Measurements from ENCODE around the gene BCL11A. TPM values are rescaled to one million over a fixed set of nuclear protein-coding genes. Genes with fewer than 3 reads are reported as not detected.

The BCL11A gene
- polyA plus RNA-seq, 1 experiment, result 0.60 TPM

- POLR2A ChIA-PET, result no interaction called here
- no peaks in the 10 kb centered on the region for H3K36me3 ChIP-seq (ENCODE audit: control insufficient read depth, insufficient read depth, low read length)
- no peaks in the 10 kb centered on the region for H3K27me3 ChIP-seq (ENCODE audit: control insufficient read depth, insufficient read depth, low read length)
- H3K4me3 ChIP-seq (ENCODE audit: low read depth, low read length), result no peak overlapping the region
- TF ChIP-seq CTCF (IDR thresholded peaks at IDR 0.05; ENCODE audit: insufficient read depth, low read depth, low read length), result no peak
- DNase-seq (ENCODE audit: low read depth), result no peak
- CTCF ChIA-PET, result interaction anchor here (0.7 to 2.2 kb wide), 4 partner anchors 9 to 12 kb away, joined by 4 to 7 read pairs (median 4); no protein-coding TSS in a partner anchor
Observed at GRCh38 chr2:60495041-60495625, 58.3 kb downstream of the BCL11A start.

- Histone ChIP-seq H3K36me3 (ENCODE audit: control insufficient read depth, insufficient read depth, low read length) (no peaks in the 10 kb centered on the region), H3K4me3 (ENCODE audit: low read depth, low read length) (no peak overlapping the region), H3K27me3 (ENCODE audit: control insufficient read depth, insufficient read depth, low read length) (no peaks in the 10 kb centered on the region)
- ChIA-PET CTCF (interaction anchor here (0.7 to 2.2 kb wide), 6 partner anchors 8 to 88 kb away, joined by 3 to 7 read pairs (median 4); no protein-coding TSS in a partner anchor), POLR2A (interaction anchor here (0.6 kb wide), 1 partner anchor 12 kb away, joined by 3 read pairs; no protein-coding TSS in a partner anchor)
- no peak for DNase-seq (ENCODE audit: low read depth)
- no peak for TF ChIP-seq CTCF (IDR thresholded peaks at IDR 0.05; ENCODE audit: insufficient read depth, low read depth, low read length)
Observed at GRCh38 chr2:60493804-60494387, 59.6 kb downstream of the BCL11A start.

- no peak for TF ChIP-seq CTCF (IDR thresholded peaks at IDR 0.05; ENCODE audit: insufficient read depth, low read depth, low read length)
- H3K36me3 ChIP-seq (ENCODE audit: control insufficient read depth, insufficient read depth, low read length), result no peaks in the 10 kb centered on the region
- no peaks in the 10 kb centered on the region for H3K27me3 ChIP-seq (ENCODE audit: control insufficient read depth, insufficient read depth, low read length)
- ChIA-PET POLR2A (no interaction called here), CTCF (interaction anchor here (1.2 to 1.5 kb wide), 2 partner anchors 15 to 67 kb away, joined by 4 to 5 read pairs; no protein-coding TSS in a partner anchor)
- DNase-seq (ENCODE audit: low read depth), result no peak
- no peak overlapping the region for H3K4me3 ChIP-seq (ENCODE audit: low read depth, low read length)
Observed at GRCh38 chr2:60492548-60492947, 60.9 kb downstream of the BCL11A start.

GRCh38 chr2:60490848-60491247 is 62.6 kb downstream of the BCL11A start:
- ChIA-PET CTCF (no interaction called here), POLR2A (no interaction called here)
- H3K27me3 ChIP-seq (ENCODE audit: control insufficient read depth, insufficient read depth, low read length), result no peaks in the 10 kb centered on the region

More at GRCh38 chr2:60490848-60491247, 62.6 kb downstream of the BCL11A start:
- no peak overlapping the region for H3K4me3 ChIP-seq (ENCODE audit: low read depth, low read length)
- no peaks in the 10 kb centered on the region for H3K36me3 ChIP-seq (ENCODE audit: control insufficient read depth, insufficient read depth, low read length)
- DNase-seq (ENCODE audit: low read depth), result no peak
- TF ChIP-seq CTCF (IDR thresholded peaks at IDR 0.05; ENCODE audit: insufficient read depth, low read depth, low read length), result no peak
